Measurements from ENCODE around the gene DUSP1. TPM values are rescaled to one million over a fixed set of nuclear protein-coding genes. Genes with fewer than 3 reads are reported as not detected.

DUSP1 gene
- total and polyA plus RNA-seq, 2 of the 13 experiments (the other 11 are each of a cell fraction or from before 2014, with no cell fraction given) = 27.1 to 55.5 TPM

GRCh38 chr5:172730981-172731679 lies 39.9 kb downstream of the DUSP1 start (continued):
- TF ChIP-seq, protein P1, sequence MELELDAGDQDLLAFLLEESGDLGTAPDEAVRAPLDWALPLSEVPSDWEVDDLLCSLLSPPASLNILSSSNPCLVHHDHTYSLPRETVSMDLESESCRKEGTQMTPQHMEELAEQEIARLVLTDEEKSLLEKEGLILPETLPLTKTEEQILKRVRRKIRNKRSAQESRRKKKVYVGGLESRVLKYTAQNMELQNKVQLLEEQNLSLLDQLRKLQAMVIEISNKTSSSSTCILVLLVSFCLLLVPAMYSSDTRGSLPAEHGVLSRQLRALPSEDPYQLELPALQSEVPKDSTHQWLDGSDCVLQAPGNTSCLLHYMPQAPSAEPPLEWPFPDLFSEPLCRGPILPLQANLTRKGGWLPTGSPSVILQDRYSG (CRISPR knock-in tag; IDR thresholded peaks at IDR 0.05) = peak; percentile 96; the same call in 1 of the 2 replicates
- TF ChIP-seq KLF13 (CRISPR knock-in tag; IDR thresholded peaks at IDR 0.05) (no peak), KDM6A (CRISPR knock-in tag; IDR thresholded peaks at IDR 0.05; ENCODE audit: low read depth) (no peak; the same call in 1 of the 2 replicates), ZNF20 (CRISPR knock-in tag; IDR thresholded peaks at IDR 0.05) (no peak), ZNF205 (CRISPR knock-in tag; IDR thresholded peaks at IDR 0.05) (0 out of 2 replicates have a peak, but pooled peaks have one; percentile 64), PATZ1 (CRISPR knock-in tag; IDR thresholded peaks at IDR 0.05) (0 out of 2 replicates have a peak, but pooled peaks have one; percentile 44), POLR2A (IDR thresholded peaks at IDR 0.05; ENCODE audit: insufficient read depth in 1 of 2, low read depth in 2 of 2, low read length in 2 of 2) (no peak), SCMH1 (CRISPR knock-in tag; IDR thresholded peaks at IDR 0.05; ENCODE audit: borderline replicate concordance) (no peak), MTA1 (CRISPR knock-in tag; IDR thresholded peaks at IDR 0.05; ENCODE audit: borderline replicate concordance) (no peak), SALL2 (CRISPR knock-in tag; IDR thresholded peaks at IDR 0.05) (0 out of 2 replicates have a peak, but pooled peaks have one; percentile 31), SP140L (CRISPR knock-in tag; IDR thresholded peaks at IDR 0.05; ENCODE audit: borderline replicate concordance) (no peak), ATF7-NPFF (CRISPR knock-in tag; IDR thresholded peaks at IDR 0.05; ENCODE audit: low read depth) (no peak; the same call in 1 of the 2 replicates), PHF21A (CRISPR knock-in tag; IDR thresholded peaks at IDR 0.05) (0 out of 2 replicates have a peak, but pooled peaks have one; percentile 39), SIX1 (CRISPR knock-in tag; IDR thresholded peaks at IDR 0.05; ENCODE audit: borderline replicate concordance) (no peak), ZNF10 (CRISPR knock-in tag; IDR thresholded peaks at IDR 0.05; ENCODE audit: borderline replicate concordance, low read depth) (no peak), RFXAP (CRISPR knock-in tag; IDR thresholded peaks at IDR 0.05; ENCODE audit: borderline replicate concordance) (0 out of 2 replicates have a peak, but pooled peaks have one; percentile 27), ZNF296 (CRISPR knock-in tag; conservative IDR thresholded peaks at IDR 0.05) (no peak)
- TF ChIP-seq, protein P2, sequence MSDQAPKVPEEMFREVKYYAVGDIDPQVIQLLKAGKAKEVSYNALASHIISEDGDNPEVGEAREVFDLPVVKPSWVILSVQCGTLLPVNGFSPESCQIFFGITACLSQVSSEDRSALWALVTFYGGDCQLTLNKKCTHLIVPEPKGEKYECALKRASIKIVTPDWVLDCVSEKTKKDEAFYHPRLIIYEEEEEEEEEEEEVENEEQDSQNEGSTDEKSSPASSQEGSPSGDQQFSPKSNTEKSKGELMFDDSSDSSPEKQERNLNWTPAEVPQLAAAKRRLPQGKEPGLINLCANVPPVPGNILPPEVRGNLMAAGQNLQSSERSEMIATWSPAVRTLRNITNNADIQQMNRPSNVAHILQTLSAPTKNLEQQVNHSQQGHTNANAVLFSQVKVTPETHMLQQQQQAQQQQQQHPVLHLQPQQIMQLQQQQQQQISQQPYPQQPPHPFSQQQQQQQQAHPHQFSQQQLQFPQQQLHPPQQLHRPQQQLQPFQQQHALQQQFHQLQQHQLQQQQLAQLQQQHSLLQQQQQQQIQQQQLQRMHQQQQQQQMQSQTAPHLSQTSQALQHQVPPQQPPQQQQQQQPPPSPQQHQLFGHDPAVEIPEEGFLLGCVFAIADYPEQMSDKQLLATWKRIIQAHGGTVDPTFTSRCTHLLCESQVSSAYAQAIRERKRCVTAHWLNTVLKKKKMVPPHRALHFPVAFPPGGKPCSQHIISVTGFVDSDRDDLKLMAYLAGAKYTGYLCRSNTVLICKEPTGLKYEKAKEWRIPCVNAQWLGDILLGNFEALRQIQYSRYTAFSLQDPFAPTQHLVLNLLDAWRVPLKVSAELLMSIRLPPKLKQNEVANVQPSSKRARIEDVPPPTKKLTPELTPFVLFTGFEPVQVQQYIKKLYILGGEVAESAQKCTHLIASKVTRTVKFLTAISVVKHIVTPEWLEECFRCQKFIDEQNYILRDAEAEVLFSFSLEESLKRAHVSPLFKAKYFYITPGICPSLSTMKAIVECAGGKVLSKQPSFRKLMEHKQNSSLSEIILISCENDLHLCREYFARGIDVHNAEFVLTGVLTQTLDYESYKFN (CRISPR knock-in tag; conservative IDR thresholded peaks at IDR 0.05) = peak; percentile 54
- TF ChIP-seq, protein P3, sequence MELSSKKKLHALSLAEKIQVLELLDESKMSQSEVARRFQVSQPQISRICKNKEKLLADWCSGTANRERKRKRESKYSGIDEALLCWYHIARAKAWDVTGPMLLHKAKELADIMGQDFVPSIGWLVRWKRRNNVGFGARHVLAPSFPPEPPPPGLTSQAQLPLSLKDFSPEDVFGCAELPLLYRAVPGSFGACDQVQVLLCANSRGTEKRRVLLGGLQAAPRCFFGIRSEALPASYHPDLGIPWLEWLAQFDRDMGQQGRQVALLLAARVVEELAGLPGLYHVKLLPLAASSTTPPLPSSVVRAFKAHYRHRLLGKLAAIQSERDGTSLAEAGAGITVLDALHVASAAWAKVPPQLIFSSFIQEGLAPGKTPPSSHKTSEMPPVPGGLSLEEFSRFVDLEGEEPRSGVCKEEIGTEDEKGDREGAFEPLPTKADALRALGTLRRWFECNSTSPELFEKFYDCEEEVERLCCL (CRISPR knock-in tag; IDR thresholded peaks at IDR 0.05; ENCODE audit: borderline replicate concordance) = 0 out of 2 replicates have a peak, but pooled peaks have one; percentile 45
- TF ChIP-seq, protein P4, sequence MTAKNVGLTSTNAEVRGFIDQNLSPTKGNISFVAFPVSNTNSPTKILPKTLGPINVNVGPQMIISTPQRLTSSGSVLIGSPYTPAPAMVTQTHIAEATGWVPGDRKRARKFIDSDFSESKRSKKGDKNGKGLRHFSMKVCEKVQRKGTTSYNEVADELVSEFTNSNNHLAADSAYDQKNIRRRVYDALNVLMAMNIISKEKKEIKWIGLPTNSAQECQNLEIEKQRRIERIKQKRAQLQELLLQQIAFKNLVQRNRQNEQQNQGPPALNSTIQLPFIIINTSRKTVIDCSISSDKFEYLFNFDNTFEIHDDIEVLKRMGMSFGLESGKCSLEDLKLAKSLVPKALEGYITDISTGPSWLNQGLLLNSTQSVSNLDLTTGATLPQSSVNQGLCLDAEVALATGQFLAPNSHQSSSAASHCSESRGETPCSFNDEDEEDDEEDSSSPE (CRISPR knock-in tag; IDR thresholded peaks at IDR 0.05) = no peak
